Neural progenitor cell (in vitro differentiated cells): Measurements from ENCODE around the gene WWC1.

Experiments
- CTCF ChIP-seq: fragments of 200-600 bp; sonication (generic); IDR thresholded peaks from 2 replicates; pipeline ENCODE4 v1.5.1; 2017; ENCODE audit warnings: antibody characterized with exemption, mild to moderate bottlenecking
- EZH2 ChIP-seq: fragments of 200-600 bp; sonication (generic); IDR thresholded peaks from 2 replicates; pipeline ENCODE4 v1.6.1; 2017; ENCODE audit warnings: antibody characterized with exemption, mild to moderate bottlenecking, moderate library complexity
- EZH2phosphoT487 ChIP-seq: fragments of 200-600 bp; sonication (generic); IDR thresholded peaks from 2 replicates; pipeline ENCODE4 v1.6.1; 2017; ENCODE audit warnings: antibody characterized with exemption

GRCh38 chr5:168366116-168366515, 74.7 kb downstream of the WWC1 start:
- TF ChIP-seq EZH2 = no peak
- TF ChIP-seq CTCF = no peak
- no peak for TF ChIP-seq EZH2phosphoT487
